K562 (cell line): ENCODE data around the gene CC2D2B. TPM values are rescaled to one million over a fixed set of nuclear protein-coding genes. Genes with fewer than 3 reads are reported as not detected.

Source experiments
- ATAC-seq: fragments of 200-7000 bp; cut with Tn5 transposase; 3 replicates; pipeline ENCODE4 v1.9.1; 2020; ENCODE audit warnings: moderate library complexity
- BruUV-seq: library from RNA; stranded (reverse); fragments of 400-500 nt; replicated peaks from 2 replicates; lab custom pipeline; 2021; lab: Mats Ljungman, UMichigan
- CTCF ChIA-PET: fragments of 300-600 bp; formaldehyde crosslinking; extraction: SDS; loops from one replicate; lab custom pipeline; 2021; ENCODE audit warnings: low intra/inter-chr PET ratio; lab: Yijun Ruan, JAX
- POLR2A ChIA-PET: fragments of 300-600, 350-650 bp; sonication (Branson Sonifier 250); formaldehyde crosslinking; extraction: SDS; loops from one replicate; lab custom pipeline; 2021; ENCODE audit warnings: antibody characterized with exemption, inconsistent platforms; lab: Yijun Ruan, JAX
- DNase-seq, 4 experiments: peaks; one replicate each; pipeline versions ENCODE4 v3.0.0 to v3.0.0-alpha.2; 2011 to 2018; ENCODE audit warnings: low spot score in 3 of 4, mixed read lengths in 3 of 4; ENCODE audit errors: extremely low read depth in 1 of 4
- FAIRE-seq: peaks from 2 replicates; lab custom pipeline; 2011; peaks lifted over from hg19 to GRCh38; lab: Jason Lieb, UNC
- H2AFZ ChIP-seq: 2 replicates; pipeline ENCODE4 v1.6.0; 2011; ENCODE audit warnings: low read depth, low read length, control low read depth, inconsistent platforms
- H3K27ac ChIP-seq: fragments of 200-600 bp; 3 replicates; pipeline ENCODE4 v1.8.0; 2011; ENCODE audit warnings: low read depth, mild to moderate bottlenecking, control low read depth, inconsistent platforms, low read length, moderate library complexity, mixed read lengths; ENCODE audit errors: extremely low read depth
- H3K27me3 ChIP-seq, 2 experiments: fragments of 300-600 bp in 1 of 2; 2 replicates in 1 of 2; 3 replicates in 1 of 2; pipeline versions ENCODE4 v1.6.0 to v1.8.0; 2011; ENCODE audit warnings: inconsistent platforms in 2 of 2, low read length in 2 of 2, mild to moderate bottlenecking in 1 of 2, mixed read lengths in 1 of 2, moderate library complexity in 1 of 2; ENCODE audit not compliant: control insufficient read depth in 2 of 2, insufficient read depth in 2 of 2
- H3K36me3 ChIP-seq: fragments of 300-600 bp; 3 replicates; pipeline ENCODE4 v1.8.0; 2011; ENCODE audit warnings: mild to moderate bottlenecking, low read length, inconsistent platforms; ENCODE audit not compliant: control insufficient read depth, insufficient read depth
- H3K4me1 ChIP-seq, 2 experiments: fragments of 200-600 bp in 1 of 2; replicated peaks in 1 of 2; 2 replicates in 1 of 2; 3 replicates in 1 of 2; pipeline versions ENCODE4 v1.5.1 to v1.8.0; 2011; ENCODE audit warnings: inconsistent platforms in 2 of 2, low read length in 2 of 2, mild to moderate bottlenecking in 1 of 2, mixed read lengths in 1 of 2, moderate library complexity in 1 of 2; ENCODE audit not compliant: control insufficient read depth in 2 of 2, insufficient read depth in 2 of 2
- H3K4me2 ChIP-seq: 2 replicates; pipeline ENCODE4 v1.6.1; 2011; ENCODE audit warnings: low read length, control low read depth, inconsistent platforms, mixed read lengths; ENCODE audit not compliant: insufficient read depth
- H3K4me3 ChIP-seq: fragments of 200-600 bp; sonication (generic), shearing (Covaris generic); 2 replicates; pipeline ENCODE4 v1.5.1; 2016; ENCODE audit warnings: control low read depth, inconsistent platforms
- H3K79me2 ChIP-seq: fragments of 200-600 bp; 3 replicates; pipeline ENCODE4 v1.8.0; 2011; ENCODE audit warnings: low read length, inconsistent platforms; ENCODE audit not compliant: control insufficient read depth, insufficient read depth
- H3K9ac ChIP-seq, 2 experiments: 2 replicates each; pipeline versions ENCODE4 v1.6.0 to v1.6.1; 2011; ENCODE audit warnings: low read depth in 2 of 2, low read length in 2 of 2, control low read depth in 1 of 2, inconsistent platforms in 1 of 2, mild to moderate bottlenecking in 1 of 2, mixed read lengths in 1 of 2; ENCODE audit not compliant: insufficient read depth in 1 of 2
- H3K9me1 ChIP-seq: one replicate; pipeline ENCODE4 v1.6.0; 2011; ENCODE audit warnings: inconsistent platforms, mild to moderate bottlenecking, low read length, moderate library complexity; ENCODE audit not compliant: control insufficient read depth, insufficient read depth
- H3K9me3 ChIP-seq: replicated peaks from 2 replicates; pipeline ENCODE4 v1.5.1; 2011; ENCODE audit warnings: low read depth, low read length, inconsistent platforms; ENCODE audit not compliant: control insufficient read depth, insufficient read depth
- H4K20me1 ChIP-seq: replicated peaks from 2 replicates; pipeline ENCODE4 v1.6.1; 2011; ENCODE audit warnings: low read length, inconsistent platforms, mixed read lengths; ENCODE audit not compliant: control insufficient read depth, insufficient read depth
- CHD7 ChIP-seq: fragments of 200-600 bp; sonication (generic); IDR thresholded peaks from one replicate; pipeline ENCODE4 v1.6.1; 2012; ENCODE audit warnings: mild to moderate bottlenecking, low read depth, low read length, inconsistent platforms
- DIDO1 ChIP-seq: fragments of 450-650 bp; IDR thresholded peaks from 2 replicates; pipeline ENCODE4 v1.6.1; 2016; ENCODE audit warnings: low read depth, missing biosample characterization, missing genetic modification characterization
- EZH2 ChIP-seq: IDR thresholded peaks from 2 replicates; pipeline ENCODE4 v1.6.1; 2012; ENCODE audit warnings: low read depth, mild to moderate bottlenecking, inconsistent platforms, low read length, borderline replicate concordance
- HNRNPL ChIP-seq: fragments of 200-400 bp; formaldehyde crosslinking; IDR thresholded peaks from 2 replicates; pipeline ENCODE4 v1.6.1; 2017; ENCODE audit warnings: low read depth, mild to moderate bottlenecking, low read length
- KHSRP ChIP-seq: fragments of 450-650 bp; IDR thresholded peaks from 2 replicates; pipeline ENCODE4 v1.6.1; 2017
- PTTG1 ChIP-seq: fragments of 450-650 bp; IDR thresholded peaks from 2 replicates; pipeline ENCODE4 v1.6.1; 2016; ENCODE audit warnings: low read depth, mild to moderate bottlenecking, missing genetic modification characterization, missing compliant biosample characterization
- SETDB1 ChIP-seq: IDR thresholded peaks from one replicate; pipeline ENCODE4 v1.6.1; 2012; ENCODE audit warnings: low read length, control low read depth, inconsistent platforms
- TARDBP ChIP-seq: fragments of 450-650 bp; IDR thresholded peaks from 2 replicates; pipeline ENCODE4 v1.6.1; 2016
- XRCC3 ChIP-seq: fragments of 450-650 bp; IDR thresholded peaks from 2 replicates; pipeline ENCODE4 v1.6.1; 2017; ENCODE audit warnings: mild to moderate bottlenecking, moderate library complexity
- ZNF431 ChIP-seq: sonication (generic); formaldehyde crosslinking; IDR thresholded peaks from 2 replicates; pipeline ENCODE4 v1.8.0; 2022; ENCODE audit warnings: mild to moderate bottlenecking, missing genetic modification reagents
- ZNF436 ChIP-seq: fragments of 250-450, 450-650 bp; sonication (Bioruptor Pico); formaldehyde crosslinking; IDR thresholded peaks from 2 replicates; pipeline ENCODE4 v1.7.0; 2020; ENCODE audit warnings: mild to moderate bottlenecking
- ZNF644 ChIP-seq: fragments of 200-800 bp; sonication (Bioruptor generic); IDR thresholded peaks from 2 replicates; pipeline ENCODE4 v1.6.1; 2016; ENCODE audit warnings: low read depth, missing genetic modification characterization, missing compliant biosample characterization
- ZNF785 ChIP-seq: fragments of 250-450 bp; sonication (Bioruptor Pico); IDR thresholded peaks from 2 replicates; pipeline ENCODE4 v1.4.0; 2020; ENCODE audit warnings: mild to moderate bottlenecking
- WGBS: fragments of 100-300 bp; shearing (Covaris generic); methylation state at CpG from one replicate; pipeline ENCODE4 v1.1.6; 2016; ENCODE audit warnings: low coverage, mixed read lengths; ENCODE audit not compliant: insufficient coverage; ENCODE audit errors: missing lambda C conversion rate; 5-methylcytosine and 5-hydroxymethylcytosine counted together
- in situ Hi-C: fragments of 300-500 bp; cut with MboI; formaldehyde crosslinking; loops from 4 replicates; pipeline ENCODE4 v1.15.0; 2018; ENCODE audit warnings: inconsistent platforms, mixed read lengths
- intact Hi-C: fragments of 100-400 bp; cut with micrococcal nuclease; formaldehyde crosslinking; loops from 2 replicates; pipeline ENCODE4 v1.14.2; 2022
- polyA plus RNA-seq, 8 experiments: library from polyadenylated mRNA; depleted of rRNA in 4 of 8; stranded (reverse) in 5 of 8; unstranded in 3 of 8; fragments of >200 nt; fragmentation: Nextera tagmentation in 2 of 8; fragmentation: Illumina TruSeq in 1 of 8; extraction: Ambion mirVana in 2 of 8; extraction: Trizol in 1 of 8; gene quantifications; 2 replicates each; pipeline versions ENCODE4 v1.2.1 to v1.2.3, GENCODE V29; 2011 to 2014; ENCODE audit warnings: inconsistent platforms in 1 of 8, missing spikeins in 1 of 8
- total RNA-seq, 7 experiments: library from RNA; depleted of rRNA in 6 of 7; stranded (reverse); fragments of >200 nt in 6 of 7; fragmentation: Illumina TruSeq in 2 of 7; extraction: Trizol in 2 of 7; gene quantifications; 2 replicates each; pipeline versions ENCODE4 v1.2.1 to v1.2.3, GENCODE V29; 2011 to 2021; ENCODE audit warnings: low replicate concordance in 1 of 7

CC2D2B gene
- total and polyA plus RNA-seq, 9 of the 15 experiments (the other 6 are each of a cell fraction or from before 2014, with no cell fraction given): 0.10 to 0.34 (median 0.20) TPM; not detected in 5

DNA sequence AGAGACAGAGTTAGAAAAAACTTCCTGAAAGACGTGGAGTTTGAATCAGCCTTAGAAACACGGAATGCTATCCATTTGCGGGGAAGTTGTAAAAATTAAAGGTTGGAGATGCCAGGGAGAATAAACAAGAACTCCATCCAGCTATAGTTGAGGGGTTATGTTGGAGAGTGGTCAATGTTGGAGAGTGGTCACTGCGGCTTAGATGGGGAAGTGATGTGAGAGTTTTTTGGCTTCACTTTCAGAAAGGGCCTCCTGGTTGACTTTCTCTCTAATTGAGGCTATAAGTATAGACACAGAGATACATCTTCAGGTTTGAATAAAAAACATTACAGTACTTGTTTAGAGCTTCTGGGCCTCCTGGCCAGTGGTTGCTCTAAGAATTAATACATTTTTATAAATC lies 675 bp downstream of the CC2D2B start (continued):
- no peak for TF ChIP-seq XRCC3

DNA sequence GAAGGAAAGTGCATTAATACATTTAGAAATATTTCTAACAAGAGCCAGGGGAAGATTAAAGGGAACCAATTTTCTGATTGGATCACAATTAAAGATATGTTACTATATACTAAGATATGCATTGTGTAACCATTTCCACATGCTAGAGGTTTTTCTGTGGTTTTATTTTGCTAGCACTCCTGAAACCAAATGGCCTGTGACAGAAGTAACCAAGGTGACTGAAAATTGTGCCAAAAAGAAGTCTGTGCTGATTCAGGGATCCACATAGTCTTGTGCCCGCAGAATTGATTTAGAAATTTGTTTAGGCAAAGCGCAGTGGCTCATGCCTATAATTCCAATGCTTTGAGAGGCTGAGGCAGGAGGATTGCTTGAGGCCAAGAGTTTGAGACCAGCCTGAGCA lies 1.8 kb downstream of the CC2D2B start:
- Histone ChIP-seq H3K27ac (no peak overlapping the region), H3K4me3 (no peak overlapping the region), H3K9me1 (no peaks in the 10 kb centered on the region), H4K20me1 (no peaks in the 10 kb centered on the region), H2AFZ (no peak overlapping the region), H3K9me3 (no peaks in the 10 kb centered on the region), H3K27me3 (no peaks in the 10 kb centered on the region), H3K4me2 (no peak overlapping the region), H3K4me1 (peaks cover 0 to 8% of the 10 kb centered on the region in 2 experiments; a peak in 3 of 5 replicates), H3K9ac (no peak overlapping the region), H3K36me3 (peaks cover 4% of the 10 kb centered on the region; the same call in 1 of the 3 replicates), H3K79me2 (peaks cover 11% of the 10 kb centered on the region; the same call in 2 of the 3 replicates)
- DNase-seq (no peak), ATAC-seq (no peak), FAIRE-seq (no peak)
- CTCF ChIA-PET: no interaction called here
- 71% methylated on average over 2 of the region's 2 CpGs for WGBS
- BruUV-seq: no TSS peak
- no peak for TF ChIP-seq ZNF785 (CRISPR knock-in tag)
- TF ChIP-seq KHSRP: no peak
- TF ChIP-seq ZNF431 (CRISPR knock-in tag): no peak
- no peak for TF ChIP-seq ZNF436
- TF ChIP-seq TARDBP: no peak
- no peak for TF ChIP-seq PTTG1 (tag)
- TF ChIP-seq EZH2: no peak
- no peak for TF ChIP-seq HNRNPL
- no peak for TF ChIP-seq SETDB1
- no peak for TF ChIP-seq CHD7
- no peak for TF ChIP-seq DIDO1 (tag)
- TF ChIP-seq ZNF644: no peak
- intact Hi-C loops (no loop called here), in situ Hi-C loops (no loop called here)
- POLR2A ChIA-PET: no interaction called here
